CD4-positive, alpha-beta T cell treated with Interleukin-4 for 1 hour (primary cell): ENCODE results near the gene ZNF280B.
A peak's percentile ranks its signal among the peaks of the same experiment; 100 is the strongest.
"Not testable (repeated sequence)": the region's sequence is repeated elsewhere in the genome, so short reads cannot be mapped to it uniquely, and the experiment has no call there.

ENCODE experiments used
- DNase-seq, 2 donors: peaks; one replicate each; pipeline ENCODE4 v3.0.0-alpha.2; 2020 to 2022

Gene ZNF280B

GRCh38 chr22:22506736-22507135 lies 1.8 kb downstream of the ZNF280B start:
- no peak for DNase-seq

DNA sequence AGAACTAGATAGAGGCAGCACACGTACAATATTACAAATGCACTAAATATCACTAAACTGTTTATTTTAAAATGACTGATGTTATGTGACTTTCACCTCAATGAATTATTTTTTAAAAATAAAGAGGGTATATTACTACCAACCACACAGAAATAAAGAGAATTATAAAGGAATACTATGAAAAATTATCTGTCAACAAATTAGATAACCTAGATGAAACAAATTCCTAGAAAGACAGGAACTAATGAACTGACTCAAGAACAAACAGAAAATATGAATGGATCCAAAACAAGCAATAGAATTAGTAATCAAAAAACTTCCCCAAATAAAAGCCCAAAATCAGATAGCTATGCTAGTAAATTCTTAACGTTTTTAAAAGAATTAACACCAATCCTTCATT lies 10.3 kb downstream of the ZNF280B start:
- no peak for DNase-seq

DNA sequence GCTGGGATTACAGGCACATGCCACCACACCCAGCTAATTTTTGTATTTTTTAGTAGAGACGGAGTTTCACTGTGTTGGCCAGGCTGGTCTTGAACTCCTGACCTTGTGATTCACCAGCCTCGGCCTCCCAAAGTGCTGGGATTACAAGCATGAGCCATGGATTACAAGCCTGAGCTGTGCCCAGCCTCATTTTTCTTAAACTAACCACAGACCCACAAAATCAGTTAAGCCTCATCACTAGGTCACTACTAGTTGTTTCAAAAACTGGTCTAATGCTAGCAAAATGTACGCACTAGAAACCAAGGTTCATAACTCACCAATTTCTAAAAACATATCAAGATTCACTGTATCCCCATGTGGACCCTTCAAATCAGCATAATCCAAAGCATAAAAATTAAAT lies 17.0 kb downstream of the ZNF280B start:
- not testable (repeated sequence) for DNase-seq

DNA sequence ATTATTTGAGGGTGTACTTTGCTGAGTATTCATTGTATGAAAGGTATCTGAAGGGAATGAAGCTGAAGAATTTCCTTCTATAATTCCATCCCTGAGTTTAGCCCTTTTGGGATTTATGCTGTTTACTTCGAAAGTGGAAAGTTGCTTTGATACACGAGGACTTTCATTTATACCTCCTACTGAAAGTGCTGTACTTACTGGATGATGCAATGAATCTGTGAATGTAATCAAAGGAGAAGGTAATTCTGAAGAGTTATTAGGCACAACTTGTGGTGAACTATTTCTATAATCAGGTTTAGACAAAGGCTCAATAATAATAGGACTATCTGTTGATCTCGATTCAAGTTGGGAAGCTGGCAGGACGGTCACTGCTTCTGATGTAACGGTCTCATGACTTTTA lies 19.8 kb downstream of the ZNF280B start:
- no peak for DNase-seq

GRCh38 chr22:22487869-22488597 lies 20.5 kb downstream of the ZNF280B start:
- no peak for DNase-seq

DNA sequence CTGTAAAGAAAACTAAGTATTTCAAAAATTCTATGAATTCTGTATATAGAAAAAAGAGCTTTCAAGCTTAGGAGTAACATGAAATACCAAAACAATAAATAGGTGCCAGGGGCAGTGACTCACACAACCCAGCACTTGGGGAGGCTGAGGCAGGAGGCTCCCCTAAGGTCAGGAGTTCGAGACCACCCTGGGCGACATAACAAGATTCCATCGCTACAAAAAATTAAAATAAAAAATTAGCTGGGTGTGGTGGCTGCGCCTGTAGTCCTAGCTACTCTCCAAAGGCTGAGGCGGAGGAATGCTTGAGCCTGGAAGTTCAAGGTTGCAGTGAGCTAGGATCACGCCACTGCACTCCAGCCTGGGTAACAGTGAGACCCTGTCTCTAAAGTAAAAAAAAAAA lies 21.5 kb downstream of the ZNF280B start:
- DNase-seq: no peak

- DNase-seq: no peak
Observed at GRCh38 chr22:22486132-22486899, 22.2 kb downstream of the ZNF280B start.

GRCh38 chr22:22485524-22485923 lies 23.0 kb downstream of the ZNF280B start:
- no peak for DNase-seq

GRCh38 chr22:22484023-22484422 lies 24.5 kb downstream of the ZNF280B start:
- DNase-seq: no peak

DNA sequence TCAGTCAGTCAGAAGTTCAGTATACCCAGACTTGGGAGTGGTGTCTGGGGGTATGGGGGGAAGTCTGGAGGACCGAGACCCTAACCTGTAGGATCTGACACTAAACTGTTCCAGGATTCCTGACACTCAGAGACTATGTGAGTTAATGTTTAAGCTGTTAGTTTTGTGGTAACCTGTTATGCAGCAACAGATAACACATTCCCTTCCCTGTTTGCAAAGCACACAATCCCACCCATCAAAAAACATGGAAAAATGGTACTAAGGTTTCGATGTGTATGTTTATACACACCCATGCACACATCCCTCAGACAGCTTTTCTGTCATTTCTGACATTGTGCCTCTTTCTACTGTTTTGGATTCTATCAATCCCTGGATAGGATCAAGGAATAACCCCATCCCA lies 27.6 kb downstream of the ZNF280B start:
- no peak for DNase-seq

DNA sequence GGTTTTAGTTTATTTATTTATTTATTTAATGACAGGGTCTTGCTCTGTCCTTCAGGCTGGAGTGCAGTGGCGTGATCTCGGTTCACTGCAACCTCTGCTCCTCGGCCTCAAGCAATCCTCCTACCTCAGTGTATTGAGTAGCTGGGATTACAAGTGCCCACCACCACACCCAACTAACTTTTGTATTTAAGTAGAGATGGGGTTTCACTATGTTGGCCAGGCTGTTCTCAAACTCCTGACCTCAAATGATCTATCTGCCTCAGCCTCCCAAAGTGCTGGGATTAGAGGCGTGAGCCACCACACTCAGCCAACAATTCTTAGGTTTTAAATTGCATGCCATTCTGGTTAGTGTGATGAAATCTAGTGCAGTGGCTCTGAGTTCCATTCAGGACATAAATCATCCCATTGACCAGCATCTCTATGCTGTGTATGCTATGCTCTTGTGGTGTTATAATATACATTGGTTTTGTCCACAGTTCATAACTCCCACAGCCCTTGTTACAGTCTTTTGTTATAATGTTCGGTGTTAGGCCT lies 28.5 kb downstream of the ZNF280B start:
- no peak for DNase-seq

DNA sequence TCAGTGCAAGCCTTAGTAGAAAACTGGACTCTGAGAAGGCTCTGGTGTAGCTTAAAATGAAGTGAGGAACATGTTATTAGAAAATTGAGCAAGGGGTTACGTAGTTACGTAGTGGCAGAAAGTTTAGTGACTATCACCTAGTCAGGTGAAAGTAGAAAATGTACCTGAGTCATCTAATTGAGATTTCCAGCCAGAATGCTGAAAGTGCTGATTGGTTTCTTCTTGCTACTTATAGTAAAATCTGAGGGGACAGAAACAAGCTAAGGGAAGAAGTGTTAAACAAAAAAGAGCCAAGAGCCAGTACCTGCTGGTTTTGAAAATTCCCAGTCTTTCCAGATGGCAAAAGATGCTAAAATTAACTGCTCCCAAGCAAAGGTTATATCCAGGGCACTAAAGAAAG lies 29.4 kb downstream of the ZNF280B start:
- no peak for DNase-seq

DNA sequence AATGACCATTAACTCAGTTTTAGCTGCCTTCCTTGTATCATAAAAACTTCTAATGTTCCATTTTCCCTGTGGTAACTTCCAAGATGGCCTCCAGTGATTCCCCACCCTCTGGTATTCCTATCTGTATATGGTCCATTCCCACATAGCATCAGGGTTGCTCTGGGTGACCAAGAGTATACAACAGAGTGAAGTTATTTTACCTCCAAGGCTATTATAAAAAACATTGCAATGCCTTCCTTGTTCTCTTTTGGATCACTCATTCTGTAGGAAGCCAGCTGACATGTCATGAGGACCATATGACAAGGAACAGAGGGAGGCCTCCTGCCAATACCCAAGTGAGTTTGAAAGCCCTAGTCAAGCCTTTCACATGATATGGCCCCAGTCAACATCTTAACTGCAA lies 30.1 kb downstream of the ZNF280B start:
- no peak for DNase-seq

- no peak for DNase-seq
Observed at GRCh38 chr22:22474733-22475132, 33.8 kb downstream of the ZNF280B start.

- DNase-seq: not testable (repeated sequence)
Observed at GRCh38 chr22:22471104-22471503, 37.4 kb downstream of the ZNF280B start.

- no peak for DNase-seq
Observed at GRCh38 chr22:22469527-22469926, 39.0 kb downstream of the ZNF280B start.

DNA sequence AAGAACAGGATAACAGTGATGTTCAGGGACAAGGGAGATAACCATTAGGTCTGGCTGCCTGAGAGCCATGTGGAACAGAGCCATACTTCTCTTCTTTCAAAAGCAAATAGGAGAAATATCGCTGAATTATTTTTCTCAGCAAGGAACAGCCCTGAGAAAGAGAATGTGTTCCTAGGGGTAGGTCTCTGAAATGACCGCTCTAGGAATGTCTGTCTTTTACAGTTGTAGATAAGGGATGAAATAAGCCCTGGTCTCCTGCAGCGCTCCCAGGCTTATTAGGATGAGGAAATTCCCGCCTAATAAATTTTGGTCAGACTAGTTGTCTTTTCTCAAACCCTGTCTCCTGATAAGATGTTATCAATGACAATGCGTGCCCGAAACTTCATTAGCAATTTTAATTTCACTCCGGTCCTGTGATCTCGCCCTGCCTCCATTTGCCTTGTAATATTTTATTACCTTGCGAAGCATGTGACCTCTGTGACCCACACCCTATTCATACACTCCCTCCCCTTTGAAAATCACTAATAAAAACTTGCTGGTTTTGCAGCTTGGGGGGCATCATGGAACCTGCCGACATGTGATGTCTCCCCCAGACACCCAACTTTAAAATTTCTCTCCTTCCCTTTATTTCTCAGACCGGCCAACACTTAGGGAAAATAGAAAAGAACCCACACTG lies 39.6 kb downstream of the ZNF280B start:
- not testable (repeated sequence) for DNase-seq

GRCh38 chr22:22467112-22467511 lies 41.4 kb downstream of the ZNF280B start:
- DNase-seq: no peak

GRCh38 chr22:22465782-22466181 lies 42.8 kb downstream of the ZNF280B start:
- DNase-seq: no peak

DNA sequence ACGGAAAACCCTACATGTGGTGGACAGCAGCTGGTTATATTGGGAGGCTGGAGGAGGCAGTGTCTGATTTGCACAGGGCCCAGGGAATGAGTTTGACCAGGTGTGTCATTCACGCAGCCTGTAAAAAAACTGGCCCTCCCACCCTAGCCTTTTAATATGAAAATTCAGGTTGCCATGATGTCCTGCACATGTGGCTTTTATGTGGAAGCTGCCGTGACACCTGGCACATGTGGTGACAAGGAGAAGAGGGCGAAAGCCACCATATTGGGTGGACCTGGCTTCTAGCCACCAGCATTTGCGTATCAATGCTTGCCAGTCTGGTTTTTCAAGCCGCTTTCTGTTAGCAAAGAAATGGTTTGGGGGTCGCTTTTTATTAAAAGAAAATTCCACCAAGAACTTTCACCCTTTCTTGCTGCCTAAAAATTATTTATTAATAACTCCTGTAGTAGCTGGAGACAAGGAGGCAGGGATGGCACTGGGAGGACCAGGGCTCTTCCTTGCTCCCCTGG lies 43.4 kb downstream of the ZNF280B start:
- DNase-seq: no peak

DNA sequence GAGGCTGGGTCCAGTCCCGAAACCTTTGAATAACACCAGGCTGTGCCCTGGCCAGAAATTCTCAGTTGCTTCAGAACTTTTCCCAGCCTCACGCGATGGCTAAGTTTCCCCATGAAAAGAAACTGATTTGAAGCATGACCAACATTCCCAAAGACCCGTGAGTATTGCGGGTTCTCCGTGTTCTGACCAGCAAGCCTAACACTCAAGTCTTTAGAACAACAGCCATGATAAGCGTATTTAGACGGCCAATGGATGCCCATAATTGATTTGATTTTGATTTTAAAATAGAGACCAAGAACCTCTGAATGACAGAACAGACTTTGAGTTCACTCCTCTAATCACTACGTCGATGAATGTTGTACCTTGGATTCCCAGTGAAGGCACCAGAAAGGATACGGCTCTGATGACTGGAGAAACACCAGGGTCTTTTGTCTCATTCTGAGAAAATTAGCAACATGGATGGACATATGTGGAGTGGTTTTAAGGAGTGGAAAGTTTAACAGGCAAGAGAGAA lies 43.9 kb downstream of the ZNF280B start:
- no peak for DNase-seq

GRCh38 chr22:22463855-22464540 lies 44.5 kb downstream of the ZNF280B start:
- DNase-seq: peak; percentile 52 to 59
